GM18868 (cell line): ENCODE measurements around the gene PIK3C2G.

Source experiments
- ATAC-seq: cut with Tn5 transposase; IDR thresholded peaks from one replicate; pipeline ENCODE4 v1.9.1; 2021; ENCODE audit warnings: mild to moderate bottlenecking, moderate library complexity; ENCODE audit not compliant: unreplicated experiment

Gene PIK3C2G

GRCh38 chr12:18340786-18341185, 79.5 kb downstream of the PIK3C2G start:
- ATAC-seq = no peak

DNA sequence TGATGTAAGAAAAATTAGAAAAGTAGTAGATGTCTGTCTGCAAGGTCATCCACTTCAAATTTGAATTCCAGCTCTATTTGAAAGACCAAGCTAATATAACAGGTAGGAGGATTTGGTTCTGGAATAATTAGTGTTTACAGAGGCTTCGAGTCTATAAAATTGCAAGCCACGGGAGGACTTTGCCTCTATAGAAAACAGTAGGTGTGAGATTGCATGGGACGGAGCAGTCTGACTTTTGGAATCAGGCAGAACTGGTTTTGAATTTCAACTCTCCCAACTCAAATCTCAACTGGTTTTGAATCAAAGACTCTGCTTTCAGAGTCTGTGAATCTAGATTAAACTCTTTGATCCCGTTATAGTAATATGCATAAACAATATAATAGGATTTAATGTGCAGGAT, 82.4 kb downstream of the PIK3C2G start:
- no peak for ATAC-seq

- ATAC-seq = no peak
Measured at GRCh38 chr12:18345021-18345735, 83.9 kb downstream of the PIK3C2G start.

GRCh38 chr12:18352312-18352711, 91.0 kb downstream of the PIK3C2G start:
- no peak for ATAC-seq

DNA sequence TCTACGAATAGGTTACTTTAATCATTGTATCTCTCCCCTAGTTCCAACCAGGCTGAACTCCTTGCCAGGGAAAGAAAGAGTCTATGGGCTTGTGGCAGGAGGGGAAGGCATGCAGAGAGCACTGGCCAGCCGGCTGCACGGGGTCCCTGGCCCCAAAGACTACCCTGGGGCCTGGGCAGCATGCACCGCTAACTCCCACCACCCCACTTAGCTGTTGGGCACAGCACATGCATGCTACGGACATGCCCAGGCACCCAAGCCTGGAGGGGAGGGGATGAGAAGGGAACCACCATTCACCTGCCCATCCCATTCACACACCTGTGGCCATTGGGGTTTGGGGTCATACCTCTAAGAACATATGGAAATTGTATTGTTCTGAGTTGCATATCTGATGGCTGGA, 94.1 kb downstream of the PIK3C2G start:
- ATAC-seq = no peak

DNA sequence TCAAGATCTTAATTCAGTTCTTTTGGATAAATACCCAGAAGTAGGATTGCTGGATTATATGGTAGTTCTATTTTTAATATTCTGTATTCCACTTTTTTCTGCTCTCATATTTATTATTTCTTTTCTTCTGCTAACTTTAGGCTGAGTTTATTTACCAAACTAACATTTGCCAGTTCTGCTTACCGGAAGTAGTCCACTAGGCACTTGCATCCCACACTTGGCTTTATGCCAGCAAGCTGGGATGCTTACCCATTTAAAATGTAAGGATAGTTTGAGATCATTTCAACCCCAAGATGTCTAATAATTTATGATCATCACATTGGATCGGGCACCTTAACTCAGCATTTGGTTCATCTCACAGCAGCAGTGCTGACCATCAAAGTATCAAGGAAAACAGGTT, 96.8 kb downstream of the PIK3C2G start:
- no peak for ATAC-seq

GRCh38 chr12:18358930-18359329, 97.6 kb downstream of the PIK3C2G start:
- ATAC-seq = no peak

GRCh38 chr12:18361433-18361832, 100.1 kb downstream of the PIK3C2G start:
- no peak for ATAC-seq

GRCh38 chr12:18363321-18363720, 102.0 kb downstream of the PIK3C2G start:
- no peak for ATAC-seq

DNA sequence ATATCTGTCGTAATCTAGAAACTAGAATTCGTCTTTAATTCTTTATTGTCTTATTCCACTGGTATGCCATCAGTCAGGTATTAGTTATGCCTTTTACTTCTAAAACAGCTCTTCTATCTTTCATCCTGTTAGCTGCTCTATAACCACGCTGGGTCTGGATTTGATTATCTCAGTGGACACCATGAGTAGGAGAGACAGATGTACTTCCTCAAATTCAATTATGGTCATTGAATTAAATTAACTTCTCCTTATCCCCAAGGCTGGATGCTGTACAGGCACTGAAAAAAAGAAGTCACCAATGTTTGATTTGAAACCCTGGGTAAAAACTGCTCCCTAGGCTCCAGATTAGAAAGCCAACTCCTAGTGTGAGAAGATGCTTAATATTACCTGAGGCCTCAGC, 107.3 kb downstream of the PIK3C2G start:
- no peak for ATAC-seq

DNA sequence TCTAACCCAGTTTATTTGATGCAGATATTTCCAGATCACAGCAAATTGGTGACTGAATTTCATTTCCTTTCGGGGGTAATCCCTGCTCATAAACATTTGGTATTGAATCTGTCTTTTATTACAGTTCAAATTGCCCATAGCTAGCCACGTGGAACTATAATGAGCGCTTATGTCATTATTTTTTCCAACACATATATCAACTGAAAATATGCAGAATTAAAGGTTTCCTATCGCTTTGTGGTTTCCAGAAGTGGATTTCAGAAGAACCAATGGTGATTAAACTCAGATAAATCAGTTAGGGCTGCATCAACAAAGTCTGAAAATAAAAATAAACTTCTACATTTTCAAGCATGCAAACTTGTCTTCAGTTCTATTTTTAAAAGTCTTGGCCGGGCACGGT, 111.9 kb downstream of the PIK3C2G start:
- ATAC-seq = no peak

DNA sequence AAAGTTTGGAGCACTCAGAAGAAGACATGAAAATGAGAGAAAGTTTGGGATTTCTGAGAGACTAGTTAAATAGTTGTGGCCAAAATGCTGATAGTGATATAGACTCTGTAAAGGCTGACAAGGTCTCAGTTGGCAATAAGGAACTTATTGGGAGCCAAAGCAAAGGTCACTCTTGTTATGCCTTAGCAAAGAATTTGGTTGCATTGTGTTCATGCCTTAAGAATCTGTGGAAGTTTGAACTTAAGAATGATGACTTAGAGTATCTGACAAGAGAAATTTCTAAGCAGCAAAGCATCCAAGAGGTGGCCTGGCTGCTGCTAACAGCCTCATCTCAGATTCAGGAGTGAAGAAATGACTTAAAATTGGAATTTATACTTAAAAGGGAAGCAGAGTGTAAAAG, 113.8 kb downstream of the PIK3C2G start:
- ATAC-seq = no peak

DNA sequence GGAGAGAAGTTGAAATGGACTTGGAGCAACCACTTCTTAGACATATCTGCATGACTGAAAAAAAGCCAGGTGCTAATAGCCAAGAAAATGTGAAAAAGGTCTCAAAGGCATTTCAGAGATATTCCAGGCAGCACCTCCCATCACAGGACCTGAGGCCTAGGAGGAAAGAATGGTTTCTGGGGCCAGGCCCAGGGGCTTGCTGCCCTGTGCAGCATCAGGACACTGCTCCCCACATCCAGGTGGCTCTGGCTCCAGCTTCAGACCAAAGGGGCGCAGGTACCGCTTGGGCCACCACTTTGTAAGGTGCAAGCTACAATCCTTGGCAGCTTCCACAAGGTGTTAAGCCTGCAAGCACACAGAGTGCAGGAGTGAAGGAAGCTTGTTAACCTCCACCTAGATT, 114.3 kb downstream of the PIK3C2G start:
- no peak for ATAC-seq

DNA sequence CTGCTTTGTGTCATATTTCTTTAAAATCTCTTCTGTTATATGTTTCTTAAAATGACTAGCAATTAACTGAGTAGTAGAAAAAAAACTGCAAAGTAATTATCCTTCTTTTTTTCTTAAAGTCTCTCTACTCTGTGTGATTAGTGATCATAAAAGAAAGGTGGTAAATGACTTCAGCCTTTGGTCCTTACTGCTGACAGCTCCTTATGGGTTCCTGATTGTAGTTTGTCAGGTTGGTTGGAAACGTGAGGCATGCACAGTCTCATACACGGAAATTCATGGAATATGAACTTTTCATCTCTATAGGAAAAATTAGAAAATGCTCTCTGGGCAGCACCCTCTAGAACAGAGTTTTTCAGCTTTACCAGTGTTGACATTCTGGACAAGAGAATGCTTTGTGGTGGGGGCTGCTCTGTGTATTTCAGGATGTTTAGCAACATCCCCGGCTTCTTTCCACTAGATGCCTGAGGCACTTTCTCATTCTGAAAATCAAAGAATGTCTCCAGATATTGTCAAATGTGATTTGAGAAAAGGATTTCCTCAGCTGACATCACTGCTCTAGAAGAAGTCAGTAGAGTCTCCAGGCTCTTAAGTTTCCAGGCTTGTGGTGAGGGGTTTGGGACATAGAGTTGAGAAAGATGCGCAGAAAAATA, 121.0 kb downstream of the PIK3C2G start:
- no peak for ATAC-seq

DNA sequence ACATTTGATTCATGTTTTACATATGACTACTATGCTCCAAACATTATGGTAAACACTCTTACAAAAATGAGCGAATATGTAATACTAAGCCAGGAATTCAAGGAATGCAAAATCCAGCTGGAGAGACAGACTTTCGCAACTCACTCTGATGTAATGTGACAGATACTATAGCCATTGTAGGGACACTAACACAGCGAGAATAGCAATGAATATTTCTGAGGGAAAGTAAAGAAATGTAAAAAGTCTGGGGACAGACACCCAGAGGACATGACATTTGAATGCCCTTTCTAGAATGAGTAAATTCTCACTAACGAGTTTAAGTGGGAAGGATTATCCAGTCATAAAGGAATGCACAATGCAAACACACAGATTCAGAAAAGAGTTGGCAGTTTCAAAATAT, 121.9 kb downstream of the PIK3C2G start:
- no peak for ATAC-seq

DNA sequence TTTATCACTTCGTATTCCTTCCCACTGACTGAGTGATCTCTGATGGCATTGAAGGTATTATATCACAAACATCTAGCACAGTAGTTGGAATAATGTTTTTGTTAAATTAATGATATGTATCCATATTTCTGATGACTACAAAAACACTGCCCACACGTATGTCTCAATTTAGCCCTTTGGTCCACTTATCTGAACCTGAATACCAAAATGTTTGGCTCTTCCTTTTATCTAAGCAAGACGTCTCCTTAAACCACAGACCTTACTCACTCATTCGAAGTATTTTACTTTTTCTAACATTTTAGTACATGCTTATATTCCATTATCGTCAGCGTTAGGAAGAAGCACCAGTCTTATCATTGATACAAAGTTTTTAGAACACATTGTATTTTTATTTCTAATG, 126.4 kb downstream of the PIK3C2G start:
- no peak for ATAC-seq

- ATAC-seq = no peak
Measured at GRCh38 chr12:18389820-18390219, 128.5 kb downstream of the PIK3C2G start.

GRCh38 chr12:18391151-18391550, 129.8 kb downstream of the PIK3C2G start:
- ATAC-seq = no peak

GRCh38 chr12:18394742-18395141, 133.4 kb downstream of the PIK3C2G start:
- no peak for ATAC-seq

- no peak for ATAC-seq
Measured at GRCh38 chr12:18400186-18400585, 138.9 kb downstream of the PIK3C2G start.

GRCh38 chr12:18402872-18403611, 141.7 kb downstream of the PIK3C2G start:
- ATAC-seq = no peak

DNA sequence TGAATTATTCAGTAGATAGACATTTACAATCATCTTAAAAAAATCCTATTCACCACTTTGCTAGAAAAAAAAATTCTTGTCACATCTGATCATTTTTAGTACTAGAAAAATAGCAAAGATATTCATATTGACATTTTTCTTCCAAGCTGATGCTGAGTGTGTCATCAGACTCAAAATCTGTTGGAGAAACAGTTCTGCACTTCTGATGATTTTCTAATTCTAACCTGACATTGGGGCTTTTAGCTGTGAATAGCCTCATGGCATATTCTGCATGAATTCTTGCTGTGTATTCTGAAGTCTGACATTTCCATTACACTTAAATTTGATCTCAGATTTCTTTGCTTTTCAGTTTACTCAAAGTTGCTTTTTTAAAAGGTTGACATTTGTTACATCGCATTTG, 150.1 kb downstream of the PIK3C2G start:
- no peak for ATAC-seq
